OCI-LY3 (cell line): ENCODE data around the gene KLF8.

ENCODE experiments used
- H2AFZ ChIP-seq: fragments of 200-600, 300-600 bp; shearing (Covaris generic); 2 replicates; pipeline ENCODE4 v1.6.0; 2014; ENCODE audit warnings: antibody characterized with exemption, low read depth, low read length
- H3K27ac ChIP-seq: fragments of 200-600, 300-600 bp; sonication (generic); 2 replicates; pipeline ENCODE4 v1.5.1; 2014; ENCODE audit warnings: mild to moderate bottlenecking, low read length, moderate library complexity, mixed read lengths
- H3K27me3 ChIP-seq: fragments of 200-600, 300-600 bp; sonication (generic); 2 replicates; pipeline ENCODE4 v1.6.1; 2014; ENCODE audit warnings: low read depth, low read length, mixed read lengths
- H3K36me3 ChIP-seq: fragments of 200-600, 300-600 bp; sonication (generic); replicated peaks from 2 replicates; pipeline ENCODE3; 2014; ENCODE audit warnings: low read depth, low read length, mixed read lengths
- H3K4me1 ChIP-seq: fragments of 300-600, 200-600 bp; sonication (generic); 2 replicates; pipeline ENCODE4 v1.6.1; 2014; ENCODE audit warnings: low read length, mixed read lengths
- H3K4me2 ChIP-seq: fragments of 200-600, 300-600 bp; sonication (generic); 2 replicates; pipeline ENCODE4 v1.6.1; 2014; ENCODE audit warnings: low read length, mixed read lengths
- H3K4me3 ChIP-seq: fragments of 300-600, 200-600 bp; sonication (generic); 2 replicates; pipeline ENCODE4 v1.5.1; 2014; ENCODE audit warnings: antibody characterized with exemption, mild to moderate bottlenecking, low read length, moderate library complexity
- H3K79me2 ChIP-seq: fragments of 300-600, 200-600 bp; shearing (Covaris generic); 2 replicates; pipeline ENCODE4 v1.6.1; 2014; ENCODE audit warnings: mild to moderate bottlenecking, low read length, mixed read lengths
- H3K9ac ChIP-seq: fragments of 300-600, 200-600 bp; shearing (Covaris generic); 2 replicates; pipeline ENCODE4 v1.6.0; 2014; ENCODE audit warnings: mild to moderate bottlenecking, low read length, moderate library complexity
- H3K9me3 ChIP-seq: fragments of 200-600, 300-600 bp; shearing (Covaris generic); 2 replicates; pipeline ENCODE4 v1.6.1; 2014; ENCODE audit warnings: low read length, mixed read lengths; ENCODE audit not compliant: insufficient read depth
- H4K20me1 ChIP-seq: fragments of 200-600, 300-600 bp; sonication (generic); 2 replicates; pipeline ENCODE4 v1.6.1; 2016; ENCODE audit warnings: low read length, mixed read lengths; ENCODE audit not compliant: insufficient read depth
- EZH2phosphoT487 ChIP-seq: fragments of 200-600 bp; shearing (Covaris generic); IDR thresholded peaks from 2 replicates; pipeline ENCODE4 v1.6.1; 2018; ENCODE audit warnings: antibody characterized with exemption, mixed run types, low read depth
- TF ChIP-seq, protein P1 (sequence below): fragments of 200-600, 300-600 bp; sonication (generic); IDR thresholded peaks from 2 replicates; pipeline ENCODE4 v1.5.1; 2014; ENCODE audit warnings: antibody characterized with exemption, low read length, low read depth

KLF8 gene

GRCh38 chrX:56278692-56279091, 46.5 kb downstream of the KLF8 start:
- Histone ChIP-seq H4K20me1 (no peaks in the 10 kb centered on the region), H3K27me3 (no peaks in the 10 kb centered on the region), H3K27ac (no peak overlapping the region), H3K79me2 (no peaks in the 10 kb centered on the region), H2AFZ (no peak overlapping the region), H3K36me3 (no peaks in the 10 kb centered on the region), H3K9me3 (no peaks in the 10 kb centered on the region), H3K9ac (no peak overlapping the region), H3K4me3 (no peak overlapping the region), H3K4me1 (no peaks in the 10 kb centered on the region), H3K4me2 (no peak overlapping the region)
- TF ChIP-seq EZH2phosphoT487 = no peak
- TF ChIP-seq, protein P1, sequence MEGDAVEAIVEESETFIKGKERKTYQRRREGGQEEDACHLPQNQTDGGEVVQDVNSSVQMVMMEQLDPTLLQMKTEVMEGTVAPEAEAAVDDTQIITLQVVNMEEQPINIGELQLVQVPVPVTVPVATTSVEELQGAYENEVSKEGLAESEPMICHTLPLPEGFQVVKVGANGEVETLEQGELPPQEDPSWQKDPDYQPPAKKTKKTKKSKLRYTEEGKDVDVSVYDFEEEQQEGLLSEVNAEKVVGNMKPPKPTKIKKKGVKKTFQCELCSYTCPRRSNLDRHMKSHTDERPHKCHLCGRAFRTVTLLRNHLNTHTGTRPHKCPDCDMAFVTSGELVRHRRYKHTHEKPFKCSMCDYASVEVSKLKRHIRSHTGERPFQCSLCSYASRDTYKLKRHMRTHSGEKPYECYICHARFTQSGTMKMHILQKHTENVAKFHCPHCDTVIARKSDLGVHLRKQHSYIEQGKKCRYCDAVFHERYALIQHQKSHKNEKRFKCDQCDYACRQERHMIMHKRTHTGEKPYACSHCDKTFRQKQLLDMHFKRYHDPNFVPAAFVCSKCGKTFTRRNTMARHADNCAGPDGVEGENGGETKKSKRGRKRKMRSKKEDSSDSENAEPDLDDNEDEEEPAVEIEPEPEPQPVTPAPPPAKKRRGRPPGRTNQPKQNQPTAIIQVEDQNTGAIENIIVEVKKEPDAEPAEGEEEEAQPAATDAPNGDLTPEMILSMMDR = no peak

- H3K9me3 ChIP-seq = no peaks in the 10 kb centered on the region
- H2AFZ ChIP-seq = no peak overlapping the region
- no peak overlapping the region for H3K4me2 ChIP-seq
- H3K79me2 ChIP-seq = no peaks in the 10 kb centered on the region
- H3K4me1 ChIP-seq = no peaks in the 10 kb centered on the region
- H3K27me3 ChIP-seq = no peaks in the 10 kb centered on the region
- H3K27ac ChIP-seq = no peak overlapping the region
- H3K9ac ChIP-seq = no peak overlapping the region
- TF ChIP-seq, protein P1 = no peak
- TF ChIP-seq EZH2phosphoT487 = no peak
- no peak overlapping the region for H3K4me3 ChIP-seq
- no peaks in the 10 kb centered on the region for H3K36me3 ChIP-seq
- no peaks in the 10 kb centered on the region for H4K20me1 ChIP-seq
Observed at GRCh38 chrX:56279863-56280262, 47.7 kb downstream of the KLF8 start.

DNA sequence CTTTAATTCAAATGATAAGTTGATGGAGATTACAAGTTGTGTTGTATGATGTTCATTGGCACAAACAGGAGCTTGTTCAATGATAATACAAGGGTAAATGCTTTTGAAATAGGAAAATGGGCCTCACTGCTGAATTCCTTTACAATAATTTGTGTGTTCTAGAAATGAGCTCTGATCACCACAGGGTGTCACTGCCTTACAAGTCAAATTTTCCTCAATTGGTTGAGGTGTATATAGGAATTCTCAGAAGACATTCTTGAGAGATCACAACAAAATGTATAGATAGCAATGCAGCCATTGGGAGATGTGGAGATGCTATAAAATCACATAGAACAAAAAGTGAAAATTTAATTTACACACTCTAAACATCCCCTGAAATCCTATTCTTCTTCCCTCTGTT, 49.6 kb downstream of the KLF8 start:
- Histone ChIP-seq H3K4me2 (no peak overlapping the region), H3K4me3 (no peak overlapping the region), H3K36me3 (no peaks in the 10 kb centered on the region), H3K4me1 (no peaks in the 10 kb centered on the region), H3K79me2 (no peaks in the 10 kb centered on the region), H3K27ac (no peak overlapping the region), H2AFZ (no peak overlapping the region), H3K9ac (no peak overlapping the region), H3K9me3 (no peaks in the 10 kb centered on the region), H4K20me1 (no peaks in the 10 kb centered on the region), H3K27me3 (no peaks in the 10 kb centered on the region)
- TF ChIP-seq EZH2phosphoT487 = no peak
- TF ChIP-seq, protein P1 = peak; percentile 44

DNA sequence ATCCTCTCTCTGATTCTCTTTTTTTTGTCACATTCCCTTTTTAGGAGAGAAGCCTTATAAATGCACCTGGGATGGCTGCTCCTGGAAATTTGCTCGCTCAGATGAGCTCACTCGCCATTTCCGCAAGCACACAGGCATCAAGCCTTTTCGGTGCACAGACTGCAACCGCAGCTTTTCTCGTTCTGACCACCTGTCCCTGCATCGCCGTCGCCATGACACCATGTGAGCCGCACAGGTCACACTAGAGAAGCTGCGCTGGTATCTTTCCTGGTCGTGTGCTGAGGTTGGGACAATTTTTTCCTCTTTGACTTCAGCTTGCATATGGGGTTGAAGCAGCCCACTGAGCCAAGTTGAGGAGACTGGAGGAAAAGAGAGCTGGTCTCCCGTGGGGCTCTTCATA, 52.1 kb downstream of the KLF8 start:
- no peaks in the 10 kb centered on the region for H3K79me2 ChIP-seq
- H3K27me3 ChIP-seq = no peaks in the 10 kb centered on the region
- no peak overlapping the region for H2AFZ ChIP-seq
- no peaks in the 10 kb centered on the region for H3K4me1 ChIP-seq
- no peak overlapping the region for H3K27ac ChIP-seq
- H4K20me1 ChIP-seq = no peaks in the 10 kb centered on the region
- no peak overlapping the region for H3K4me2 ChIP-seq
- no peak overlapping the region for H3K4me3 ChIP-seq
- no peak overlapping the region for H3K9ac ChIP-seq
- H3K36me3 ChIP-seq = no peaks in the 10 kb centered on the region
- H3K9me3 ChIP-seq = no peaks in the 10 kb centered on the region
- TF ChIP-seq EZH2phosphoT487 = no peak
- TF ChIP-seq, protein P1 = no peak
